Pulmonary artery endothelial cell (primary cell): Measurements from ENCODE around the gene TAF11L4. TPM values are rescaled to one million over a fixed set of nuclear protein-coding genes. Genes with fewer than 3 reads are reported as not detected.
"Not testable (repeated sequence)": the region's sequence is repeated elsewhere in the genome, so short reads cannot be mapped to it uniquely, and the experiment has no call there.

Source experiments
- DNase-seq: peaks from one replicate; pipeline ENCODE4 v3.0.0-alpha.2; 2011; ENCODE audit warnings: low read depth, low spot score
- total RNA-seq: library from RNA; depleted of rRNA; stranded (reverse); fragments of >200 nt; gene quantifications from 2 replicates; pipeline ENCODE4 v1.2.3, GENCODE V29; 2014

Gene TAF11L4
- not detected in 2 replicates for total RNA-seq

- DNase-seq, result not testable (repeated sequence)
These were observed at the start of gene TAF11L4 for GRCh38 chr5:17521501-17521900. TSS of gene TAF11L4 (plus strand) at chr5:17521801.

- DNase-seq, result not testable (repeated sequence)
These were observed 46.5 kb upstream of the TAF11L4 start for GRCh38 chr5:17475064-17475463.

GRCh38 chr5:17477043-17477442 lies 44.6 kb upstream of the TAF11L4 start:
- no peak for DNase-seq

- DNase-seq, result no peak
These were observed 43.9 kb upstream of the TAF11L4 start for GRCh38 chr5:17477573-17478265.

- DNase-seq, result no peak
These were observed 40.2 kb upstream of the TAF11L4 start for GRCh38 chr5:17481378-17481777.

GRCh38 chr5:17482790-17483189 lies 38.8 kb upstream of the TAF11L4 start:
- no peak for DNase-seq

GRCh38 chr5:17486464-17487173 lies 35.0 kb upstream of the TAF11L4 start:
- not testable (repeated sequence) for DNase-seq

GRCh38 chr5:17487174-17487512 lies 34.5 kb upstream of the TAF11L4 start:
- no peak for DNase-seq

GRCh38 chr5:17491257-17491656 lies 30.3 kb upstream of the TAF11L4 start:
- DNase-seq, result not testable (repeated sequence)

GRCh38 chr5:17492770-17493169 lies 28.8 kb upstream of the TAF11L4 start:
- no peak for DNase-seq

- DNase-seq, result no peak
These were observed 24.2 kb upstream of the TAF11L4 start for GRCh38 chr5:17497446-17497845.

- not testable (repeated sequence) for DNase-seq
These were observed 23.7 kb upstream of the TAF11L4 start, which contains the start of gene TAF11L2 for GRCh38 chr5:17497931-17498330. TSS of gene TAF11L2 (plus strand) at chr5:17498231.

- no peak for DNase-seq
These were observed 9.8 kb upstream of the TAF11L4 start for GRCh38 chr5:17511775-17512325.

GRCh38 chr5:17517526-17517925 lies 4.1 kb upstream of the TAF11L4 start:
- not testable (repeated sequence) for DNase-seq

GRCh38 chr5:17518067-17518466 lies 3.5 kb upstream of the TAF11L4 start, which contains the start of gene TAF11L3:
TSS of gene TAF11L3 (plus strand) at chr5:17518367.
- DNase-seq, result not testable (repeated sequence)

GRCh38 chr5:17519508-17519907 lies 2.1 kb upstream of the TAF11L4 start:
- DNase-seq, result not testable (repeated sequence)

- not testable (repeated sequence) for DNase-seq
These were observed 3.3 kb downstream of the TAF11L4 start, which contains the start of gene TAF11L5 for GRCh38 chr5:17524935-17525334. TSS of gene TAF11L5 (plus strand) at chr5:17525235.

- peak; percentile 24 for DNase-seq
These were observed 4.9 kb downstream of the TAF11L4 start for GRCh38 chr5:17526504-17526903.

GRCh38 chr5:17528369-17528768 lies 6.8 kb downstream of the TAF11L4 start, which contains the start of gene TAF11L6:
TSS of gene TAF11L6 (plus strand) at chr5:17528669.
- not testable (repeated sequence) for DNase-seq
